Gastrocnemius medialis (tissue), 4 donors: ENCODE data around the gene CCN6.

ENCODE experiments used
- CTCF ChIP-seq, 5 experiments: fragments of 450-650 bp in 3 of 5; fragments of 200-600 bp in 2 of 5; sonication (generic) in 2 of 5; IDR thresholded peaks in 4 of 5; conservative IDR thresholded peaks in 1 of 5; 1 replicate in 4 of 5; 2 replicates in 1 of 5; pipeline ENCODE4 v1.5.1; 2016 to 2019; ENCODE audit warnings: antibody characterized with exemption in 5 of 5, mild to moderate bottlenecking in 3 of 5, moderate library complexity in 3 of 5
- POLR2A ChIP-seq, 2 donors: fragments of 450-650 bp; IDR thresholded peaks; one replicate each; pipeline ENCODE4 v1.6.1; 2017; ENCODE audit warnings: antibody characterized with exemption in 2 of 2, mild to moderate bottlenecking in 2 of 2, moderate library complexity in 2 of 2

- TF ChIP-seq CTCF (IDR thresholded peaks at IDR 0.05 in 4 of 5, conservative IDR thresholded peaks at IDR 0.05 in 1 of 5) (no peak), POLR2A (IDR thresholded peaks at IDR 0.05) (no peak)
Observed at GRCh38 chr6:112030961-112031660, 22.8 kb upstream of the CCN6 start.
